Astrocyte of the cerebellum (primary cell): ENCODE measurements around the gene ZIC2.
A peak's percentile ranks its signal among the peaks of the same experiment; 100 is the strongest.

Experiments
- DNase-seq: peaks from one replicate; pipeline ENCODE4 v3.0.0-alpha.2; 2011; ENCODE audit warnings: low read depth
- H3K4me3 ChIP-seq: 2 replicates; pipeline ENCODE4 v1.5.1; 2011; ENCODE audit warnings: mild to moderate bottlenecking, low read depth, low read length, moderate library complexity
- CTCF ChIP-seq: IDR thresholded peaks from 2 replicates; pipeline ENCODE4 v1.5.1; 2012; ENCODE audit warnings: low read length, low read depth, moderate library complexity, mild to moderate bottlenecking; ENCODE audit errors: missing control alignments
- in situ Hi-C: cut with HindIII; loops from 2 replicates; pipeline ENCODE4 v1.10.0; 2017; ENCODE audit warnings: low sequenced_read_pairs

Gene ZIC2

GRCh38 chr13:99979453-99980200 lies 2.0 kb upstream of the ZIC2 start:
- no peak for TF ChIP-seq CTCF
- H3K4me3 ChIP-seq, result peak overlapping the region; percentile 64
- in situ Hi-C loops, result loop anchor here (10.0 to 25.0 kb wide), 2 partner anchors 258 to 535 kb away; no protein-coding TSS in a partner anchor
- no peak for DNase-seq

GRCh38 chr13:99980201-99980823 lies 1.3 kb upstream of the ZIC2 start:
- in situ Hi-C loops, result loop anchor here (10.0 to 25.0 kb wide), 2 partner anchors 257 to 534 kb away; no protein-coding TSS in a partner anchor
- peak overlapping the region; percentile 94 for H3K4me3 ChIP-seq
- no peak for TF ChIP-seq CTCF
- DNase-seq, result no peak

GRCh38 chr13:99980824-99981734 lies 505 bp upstream of the ZIC2 start:
- H3K4me3 ChIP-seq, result peak overlapping the region; percentile 94
- TF ChIP-seq CTCF, result no peak
- in situ Hi-C loops, result loop anchor here (10.0 to 25.0 kb wide), 2 partner anchors 256 to 534 kb away; no protein-coding TSS in a partner anchor
- DNase-seq, result peak; percentile 85

GRCh38 chr13:99982036-99982730 lies 599 bp downstream of the ZIC2 start:
- TF ChIP-seq CTCF, result no peak
- in situ Hi-C loops, result loop anchor here (10.0 to 25.0 kb wide), 2 partner anchors 255 to 533 kb away; no protein-coding TSS in a partner anchor
- DNase-seq, result no peak
- H3K4me3 ChIP-seq, result peak overlapping the region; percentile 94

- H3K4me3 ChIP-seq, result peak overlapping the region; percentile 94
- no peak for TF ChIP-seq CTCF
- DNase-seq, result no peak
- in situ Hi-C loops, result loop anchor here (10.0 to 25.0 kb wide), 2 partner anchors 254 to 532 kb away; no protein-coding TSS in a partner anchor
Observed at GRCh38 chr13:99982731-99983498, 1.3 kb downstream of the ZIC2 start.
